HL-60 (cell line): ENCODE measurements around the gene RAMACL.

ENCODE experiments used
- DNase-seq, 2 experiments: peaks; one replicate each; pipeline ENCODE4 v3.0.0-alpha.2; 2010 to 2020; ENCODE audit warnings: low read depth in 1 of 2, low spot score in 1 of 2
- H3K27ac ChIP-seq: fragments of 250-450 bp; sonication (Bioruptor Pico); replicated peaks from 2 replicates; pipeline ENCODE4 v1.5.1; 2020; ENCODE audit warnings: mild to moderate bottlenecking, moderate library complexity
- H3K27me3 ChIP-seq: fragments of 250-450 bp; sonication (Bioruptor Pico); 2 replicates; pipeline ENCODE4 v1.5.1; 2021; ENCODE audit warnings: mild to moderate bottlenecking, moderate library complexity; ENCODE audit not compliant: insufficient read depth, poor library complexity, severe bottlenecking
- H3K4me3 ChIP-seq: replicated peaks from 2 replicates; pipeline ENCODE4 v1.5.1; 2011; ENCODE audit warnings: mild to moderate bottlenecking, control low read depth, low read length; ENCODE audit not compliant: insufficient read depth
- GABPA ChIP-seq: IDR thresholded peaks from 2 replicates; pipeline ENCODE4 v1.6.1; 2012; ENCODE audit warnings: low read depth
- POLR2AphosphoS5 ChIP-seq: IDR thresholded peaks from 2 replicates; pipeline ENCODE4 v1.6.1; 2012; ENCODE audit warnings: low read depth
- REST ChIP-seq: IDR thresholded peaks from 2 replicates; pipeline ENCODE4 v1.6.1; 2012; ENCODE audit warnings: low read depth; ENCODE audit not compliant: insufficient replicate concordance
- SPI1 ChIP-seq: IDR thresholded peaks from 2 replicates; pipeline ENCODE4 v1.6.1; 2012; ENCODE audit warnings: low read depth, mild to moderate bottlenecking, borderline replicate concordance
- TF ChIP-seq, protein P1 (sequence below): IDR thresholded peaks from one replicate; pipeline ENCODE4 v1.5.1; 2011; ENCODE audit warnings: low read length, control low read depth, inconsistent platforms; ENCODE audit not compliant: insufficient read depth

The RAMACL gene

GRCh38 chr6:166572370-166573261 lies 13.9 kb downstream of the RAMACL start:
- TF ChIP-seq, protein P1, sequence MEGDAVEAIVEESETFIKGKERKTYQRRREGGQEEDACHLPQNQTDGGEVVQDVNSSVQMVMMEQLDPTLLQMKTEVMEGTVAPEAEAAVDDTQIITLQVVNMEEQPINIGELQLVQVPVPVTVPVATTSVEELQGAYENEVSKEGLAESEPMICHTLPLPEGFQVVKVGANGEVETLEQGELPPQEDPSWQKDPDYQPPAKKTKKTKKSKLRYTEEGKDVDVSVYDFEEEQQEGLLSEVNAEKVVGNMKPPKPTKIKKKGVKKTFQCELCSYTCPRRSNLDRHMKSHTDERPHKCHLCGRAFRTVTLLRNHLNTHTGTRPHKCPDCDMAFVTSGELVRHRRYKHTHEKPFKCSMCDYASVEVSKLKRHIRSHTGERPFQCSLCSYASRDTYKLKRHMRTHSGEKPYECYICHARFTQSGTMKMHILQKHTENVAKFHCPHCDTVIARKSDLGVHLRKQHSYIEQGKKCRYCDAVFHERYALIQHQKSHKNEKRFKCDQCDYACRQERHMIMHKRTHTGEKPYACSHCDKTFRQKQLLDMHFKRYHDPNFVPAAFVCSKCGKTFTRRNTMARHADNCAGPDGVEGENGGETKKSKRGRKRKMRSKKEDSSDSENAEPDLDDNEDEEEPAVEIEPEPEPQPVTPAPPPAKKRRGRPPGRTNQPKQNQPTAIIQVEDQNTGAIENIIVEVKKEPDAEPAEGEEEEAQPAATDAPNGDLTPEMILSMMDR: no peak
- TF ChIP-seq GABPA (no peak), REST (no peak), SPI1 (no peak), POLR2AphosphoS5 (no peak)
- H3K4me3 ChIP-seq: no peak overlapping the region
- no peaks in the 10 kb centered on the region for H3K27me3 ChIP-seq
- no peak for DNase-seq
- H3K27ac ChIP-seq: no peak overlapping the region

- no peaks in the 10 kb centered on the region for H3K27me3 ChIP-seq
- no peak for TF ChIP-seq REST
- TF ChIP-seq SPI1: no peak
- TF ChIP-seq GABPA: no peak
- no peak for TF ChIP-seq POLR2AphosphoS5
- TF ChIP-seq, protein P1: no peak
- DNase-seq: no peak
- no peak overlapping the region for H3K4me3 ChIP-seq
- H3K27ac ChIP-seq: no peak overlapping the region
These were observed 15.4 kb downstream of the RAMACL start for GRCh38 chr6:166570929-166571713.

- DNase-seq: no peak
- TF ChIP-seq, protein P1: no peak
- TF ChIP-seq SPI1 (no peak), GABPA (no peak), POLR2AphosphoS5 (no peak), REST (no peak)
- Histone ChIP-seq H3K27me3 (no peaks in the 10 kb centered on the region), H3K4me3 (no peak overlapping the region), H3K27ac (no peak overlapping the region)
These were observed 17.3 kb downstream of the RAMACL start for GRCh38 chr6:166569206-166569605.
